Rectal smooth muscle tissue (tissue), 1 donor: ENCODE data around the gene GAD2.

Experiments
- H3K27ac ChIP-seq: one replicate; pipeline ENCODE4 v1.7.0; 2013; ENCODE audit warnings: low read depth, low read length, inconsistent platforms
- H3K27me3 ChIP-seq: one replicate; pipeline ENCODE4 v1.7.0; 2013; ENCODE audit warnings: low read length; ENCODE audit not compliant: control insufficient read depth, insufficient read depth
- H3K36me3 ChIP-seq: one replicate; pipeline ENCODE4 v1.7.0; 2013; ENCODE audit warnings: low read length; ENCODE audit not compliant: control insufficient read depth, insufficient read depth
- H3K4me1 ChIP-seq: one replicate; pipeline ENCODE4 v1.7.0; 2013; ENCODE audit warnings: low read length; ENCODE audit not compliant: control insufficient read depth, insufficient read depth
- H3K4me3 ChIP-seq: one replicate; pipeline ENCODE4 v1.7.0; 2013; ENCODE audit warnings: low read length
- H3K9ac ChIP-seq: one replicate; pipeline ENCODE4 v1.7.0; 2013; ENCODE audit warnings: low read length

Gene GAD2

DNA sequence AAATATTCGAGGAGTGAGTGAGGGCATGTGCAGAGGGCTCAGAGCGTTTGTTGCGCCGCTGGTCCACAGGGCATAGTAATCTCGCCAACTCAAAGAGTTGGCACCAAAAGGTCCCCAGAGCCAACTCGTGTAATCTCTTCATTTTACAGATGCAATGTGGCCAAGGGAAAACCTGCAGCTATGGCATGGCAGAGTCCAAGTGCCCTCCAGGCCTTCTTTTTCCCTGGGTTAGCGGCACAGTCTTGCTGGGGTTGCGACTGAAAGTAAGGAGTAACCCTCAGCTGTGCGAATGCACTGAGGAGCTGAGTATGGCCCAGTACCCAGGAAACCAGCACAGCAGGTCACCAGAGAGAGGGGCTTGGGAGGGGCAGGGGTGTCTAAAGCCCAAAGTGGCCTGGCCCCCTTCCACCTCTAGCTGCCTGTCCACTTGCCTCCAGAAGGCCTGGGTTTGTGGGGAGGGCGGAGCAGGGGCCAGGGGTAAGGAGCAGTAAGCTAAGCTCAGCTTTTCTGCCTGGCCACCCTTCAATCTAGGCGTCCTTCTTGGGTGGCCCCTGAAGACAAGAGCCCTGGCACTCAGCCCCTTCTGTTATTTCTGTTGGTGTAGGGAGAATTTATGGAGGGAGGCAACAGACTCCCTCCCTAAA is 3.3 kb upstream of the GAD2 start:
- Histone ChIP-seq H3K4me1 (no peaks in the 10 kb centered on the region), H3K36me3 (no peaks in the 10 kb centered on the region), H3K4me3 (no peak overlapping the region), H3K27me3 (peaks cover 25% of the 10 kb centered on the region), H3K9ac (no peak overlapping the region), H3K27ac (no peak overlapping the region)

DNA sequence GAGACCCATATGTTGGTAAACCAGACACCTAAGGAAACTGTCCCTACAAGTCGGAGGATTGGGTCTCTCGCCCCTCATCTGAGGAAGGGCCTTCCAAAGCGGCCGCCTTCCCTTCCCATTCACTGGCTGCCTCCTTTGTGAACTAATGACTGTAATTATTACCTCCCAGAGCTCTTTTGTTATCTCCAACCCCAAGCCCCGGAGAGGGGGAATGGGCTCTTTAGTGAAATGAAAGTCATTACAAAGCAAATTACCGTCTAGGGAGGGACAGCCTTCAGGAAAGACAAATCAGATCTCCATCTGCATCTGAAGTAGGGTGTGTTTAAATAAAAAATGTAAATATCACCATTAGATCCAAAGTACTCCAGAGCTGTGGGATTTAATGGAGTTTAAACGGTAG is 2.6 kb upstream of the GAD2 start:
- H3K9ac ChIP-seq = no peak overlapping the region
- H3K36me3 ChIP-seq = no peaks in the 10 kb centered on the region
- no peak overlapping the region for H3K27ac ChIP-seq
- H3K27me3 ChIP-seq = peaks cover 25% of the 10 kb centered on the region
- no peak overlapping the region for H3K4me3 ChIP-seq
- H3K4me1 ChIP-seq = no peaks in the 10 kb centered on the region

DNA sequence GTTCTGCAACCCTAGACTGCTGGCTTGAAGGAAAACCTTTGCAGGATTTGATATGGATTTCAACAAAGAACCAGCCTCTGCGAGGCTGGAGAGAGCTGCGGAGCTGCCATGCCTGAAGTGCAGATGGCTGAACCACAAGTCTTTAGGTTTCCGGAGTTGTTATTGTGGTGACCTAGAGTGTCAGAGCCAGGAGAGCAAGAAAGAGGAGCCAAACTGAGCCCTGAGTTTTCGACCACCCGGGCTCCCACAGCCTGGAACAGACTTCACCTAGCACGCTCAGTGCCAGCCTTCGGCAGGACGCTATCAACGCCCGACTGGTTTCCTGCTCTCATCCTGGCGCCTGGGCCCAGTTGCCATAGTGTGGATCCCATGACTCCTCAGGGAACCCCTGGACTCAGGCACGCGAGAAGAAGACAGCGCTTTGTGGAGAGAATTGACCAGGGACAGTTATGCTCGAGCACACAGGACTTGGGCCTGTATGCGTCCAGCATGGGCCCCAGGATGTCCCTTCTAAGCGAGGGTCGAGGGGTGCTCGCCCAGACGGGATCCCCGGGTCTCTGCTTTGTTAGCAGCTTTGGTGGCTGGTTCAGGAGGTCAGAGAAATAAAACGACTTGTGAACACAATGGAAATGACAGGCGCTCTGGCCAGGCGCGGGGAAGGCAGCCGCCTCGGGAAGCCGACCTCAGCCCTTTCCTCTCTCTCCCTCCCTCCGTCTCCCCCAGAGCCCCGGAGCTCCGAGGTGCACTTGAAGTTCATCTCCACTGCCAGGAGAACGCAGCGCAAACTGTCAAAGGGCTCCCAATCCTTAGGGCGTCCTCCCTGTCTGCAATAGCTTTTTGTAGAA is 1.8 kb upstream of the GAD2 start:
- peaks cover 25% of the 10 kb centered on the region for H3K27me3 ChIP-seq
- H3K4me1 ChIP-seq = no peaks in the 10 kb centered on the region
- no peak overlapping the region for H3K9ac ChIP-seq
- H3K36me3 ChIP-seq = no peaks in the 10 kb centered on the region
- no peak overlapping the region for H3K4me3 ChIP-seq
- H3K27ac ChIP-seq = no peak overlapping the region

DNA sequence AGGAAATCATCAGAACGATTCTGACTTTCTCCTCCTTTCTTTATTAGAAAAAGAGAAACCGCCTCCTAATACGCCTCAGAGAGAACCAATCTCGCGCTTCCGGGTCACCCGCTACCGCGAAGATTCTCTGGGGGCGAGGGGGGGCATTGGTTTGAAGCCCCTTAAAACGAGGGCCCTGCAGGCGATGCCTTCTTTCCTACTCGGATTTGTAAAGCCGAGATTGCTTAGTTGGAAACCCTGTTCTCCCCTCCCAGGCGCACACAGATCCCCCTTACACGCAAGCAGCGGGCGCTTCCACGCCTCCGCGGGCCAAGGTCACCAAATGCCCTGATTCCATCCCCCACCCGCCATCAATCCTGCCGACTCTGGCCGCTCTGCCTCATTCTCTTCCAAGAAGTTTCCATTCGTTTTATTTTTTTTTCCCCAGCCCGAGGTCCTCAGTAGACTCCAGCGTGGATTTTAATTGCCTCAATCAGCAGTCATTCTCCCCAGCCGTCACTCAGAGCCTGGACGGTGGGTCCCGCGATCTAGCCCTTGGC is 1.1 kb upstream of the GAD2 start:
- no peak overlapping the region for H3K27ac ChIP-seq
- H3K27me3 ChIP-seq = peaks cover 25% of the 10 kb centered on the region
- no peak overlapping the region for H3K9ac ChIP-seq
- H3K36me3 ChIP-seq = no peaks in the 10 kb centered on the region
- no peaks in the 10 kb centered on the region for H3K4me1 ChIP-seq
- no peak overlapping the region for H3K4me3 ChIP-seq

DNA sequence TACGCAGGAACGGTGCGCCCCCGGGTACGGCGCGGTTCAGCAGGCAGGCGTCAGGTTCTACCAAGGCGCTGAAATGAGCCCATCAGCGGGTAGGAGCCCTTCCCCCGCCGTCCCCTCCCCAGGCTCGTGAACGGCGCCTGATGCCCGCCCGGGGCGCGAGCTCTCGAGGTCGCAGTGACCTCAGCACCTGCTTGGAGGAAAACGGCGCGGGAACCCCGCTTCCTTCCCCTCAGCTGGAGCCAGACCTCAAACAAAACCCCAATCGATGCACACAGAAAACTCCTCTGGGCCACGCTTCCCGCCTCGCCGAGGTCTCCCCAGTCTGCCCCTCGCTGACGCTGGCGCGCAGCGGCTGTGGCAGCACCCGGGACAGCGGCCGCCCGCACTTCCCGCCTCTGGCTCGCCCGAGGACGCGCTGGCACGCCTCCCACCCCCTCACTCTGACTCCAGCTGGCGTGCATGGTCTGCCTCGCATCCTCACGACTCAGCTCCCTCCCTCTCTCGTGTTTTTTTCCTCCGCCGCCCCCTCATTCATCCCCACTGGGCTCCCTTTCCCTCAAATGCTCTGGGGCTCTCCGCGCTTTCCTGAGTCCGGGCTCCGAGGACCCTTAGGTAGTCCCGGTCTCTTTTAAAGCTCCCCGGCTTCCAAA is 514 bp upstream of the GAD2 start:
- Histone ChIP-seq H3K9ac (no peak overlapping the region), H3K4me1 (no peaks in the 10 kb centered on the region), H3K4me3 (peak overlapping the region; percentile 11), H3K36me3 (no peaks in the 10 kb centered on the region), H3K27ac (no peak overlapping the region), H3K27me3 (peaks cover 25% of the 10 kb centered on the region)

DNA sequence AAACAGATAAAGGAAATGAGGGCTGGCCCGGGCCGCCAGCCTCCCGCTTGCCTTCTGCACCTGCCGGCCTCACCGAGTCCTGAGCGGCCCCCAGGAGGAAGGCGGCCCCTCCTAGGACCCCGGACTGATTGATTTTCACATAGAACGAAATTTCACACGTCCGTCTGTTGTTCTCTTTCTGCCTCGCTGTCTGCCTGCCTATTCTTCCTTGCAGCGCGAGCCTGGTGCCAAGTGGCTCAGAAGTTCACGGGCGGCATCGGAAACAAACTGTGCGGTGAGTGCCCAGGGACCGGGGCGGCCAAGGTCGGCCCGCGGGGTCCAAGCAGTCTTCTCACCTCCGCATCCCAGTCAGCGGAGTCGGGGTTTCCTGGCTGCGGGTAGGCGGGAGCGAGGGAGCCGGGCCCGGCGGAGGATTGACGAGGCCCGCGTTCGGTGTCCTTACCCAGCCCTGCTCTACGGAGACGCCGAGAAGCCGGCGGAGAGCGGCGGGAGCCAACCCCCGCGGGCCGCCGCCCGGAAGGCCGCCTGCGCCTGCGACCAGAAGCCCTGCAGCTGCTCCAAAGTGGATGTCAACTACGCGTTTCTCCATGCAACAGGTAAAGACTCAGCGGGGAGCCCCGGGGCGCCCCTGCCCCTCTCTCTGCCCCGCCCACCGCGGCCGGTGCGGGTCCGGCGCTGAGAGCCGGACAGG is 967 bp downstream of the GAD2 start:
- Histone ChIP-seq H3K27ac (no peak overlapping the region), H3K4me1 (no peaks in the 10 kb centered on the region), H3K9ac (no peak overlapping the region), H3K4me3 (no peak overlapping the region), H3K36me3 (no peaks in the 10 kb centered on the region), H3K27me3 (peaks cover 30% of the 10 kb centered on the region)

DNA sequence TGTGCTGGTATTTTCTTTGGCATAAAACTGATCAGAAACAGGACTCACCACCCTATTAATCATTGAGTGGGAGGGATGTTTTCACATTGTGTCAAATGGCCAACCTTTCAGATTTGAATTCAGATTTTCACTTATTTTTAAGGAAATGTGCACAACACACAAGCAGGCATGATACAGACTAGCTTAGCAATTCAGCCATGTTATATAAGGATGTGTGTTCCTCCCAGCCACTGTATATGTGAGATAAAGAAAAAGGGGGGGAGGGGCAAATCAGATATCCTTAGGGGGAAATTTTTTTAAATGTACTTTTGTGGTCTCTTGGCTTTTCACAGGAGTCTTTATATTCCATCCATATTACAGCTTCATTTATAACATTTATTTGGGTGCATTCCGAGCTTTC is 3.1 kb downstream of the GAD2 start:
- Histone ChIP-seq H3K36me3 (no peaks in the 10 kb centered on the region), H3K27ac (no peak overlapping the region), H3K9ac (no peak overlapping the region), H3K27me3 (peaks cover 24% of the 10 kb centered on the region), H3K4me3 (no peak overlapping the region), H3K4me1 (no peaks in the 10 kb centered on the region)

DNA sequence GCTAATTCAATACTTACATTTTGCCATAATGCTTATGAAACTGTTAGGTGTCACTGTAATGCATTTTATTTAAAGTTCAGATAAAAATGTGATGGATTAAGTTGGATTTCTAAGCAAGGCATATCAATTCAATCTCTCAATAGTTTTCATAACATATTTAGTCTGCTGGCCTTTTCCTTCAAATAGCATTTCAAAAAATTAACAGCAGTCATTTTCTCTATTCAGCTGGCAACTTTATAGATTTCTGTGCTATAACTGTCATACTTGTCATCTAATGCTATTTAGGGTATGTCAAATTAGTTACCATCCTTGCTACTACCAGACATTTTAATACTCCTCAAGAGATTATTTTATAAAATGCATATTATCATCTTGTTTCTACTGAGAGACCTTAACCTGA is 4.3 kb downstream of the GAD2 start:
- no peaks in the 10 kb centered on the region for H3K36me3 ChIP-seq
- H3K27ac ChIP-seq = no peak overlapping the region
- H3K4me3 ChIP-seq = no peak overlapping the region
- H3K4me1 ChIP-seq = no peaks in the 10 kb centered on the region
- no peak overlapping the region for H3K9ac ChIP-seq
- peaks cover 20% of the 10 kb centered on the region for H3K27me3 ChIP-seq

DNA sequence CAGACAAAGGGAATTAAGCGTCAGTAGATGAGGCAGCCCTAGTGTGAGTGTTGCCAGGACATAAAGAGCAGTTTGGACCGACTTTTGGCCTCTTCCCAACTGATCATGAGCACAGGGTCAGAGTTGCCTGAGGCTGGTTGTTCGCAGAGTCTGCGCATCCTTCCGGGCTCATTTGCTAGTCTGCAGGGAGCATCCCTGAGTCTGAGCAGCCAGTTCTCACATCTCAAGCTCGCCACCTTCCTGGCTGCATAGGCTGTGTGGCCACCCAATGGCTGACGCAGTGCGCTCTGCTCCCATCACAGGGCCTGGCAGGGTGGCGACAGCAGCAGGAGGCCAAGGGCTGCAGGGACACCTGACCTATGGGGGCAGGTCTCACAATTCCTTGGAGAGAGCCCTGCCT is 5.0 kb downstream of the GAD2 start:
- Histone ChIP-seq H3K27ac (no peak overlapping the region), H3K4me1 (no peaks in the 10 kb centered on the region), H3K4me3 (no peak overlapping the region), H3K27me3 (peaks cover 17% of the 10 kb centered on the region), H3K36me3 (no peaks in the 10 kb centered on the region), H3K9ac (no peak overlapping the region)

DNA sequence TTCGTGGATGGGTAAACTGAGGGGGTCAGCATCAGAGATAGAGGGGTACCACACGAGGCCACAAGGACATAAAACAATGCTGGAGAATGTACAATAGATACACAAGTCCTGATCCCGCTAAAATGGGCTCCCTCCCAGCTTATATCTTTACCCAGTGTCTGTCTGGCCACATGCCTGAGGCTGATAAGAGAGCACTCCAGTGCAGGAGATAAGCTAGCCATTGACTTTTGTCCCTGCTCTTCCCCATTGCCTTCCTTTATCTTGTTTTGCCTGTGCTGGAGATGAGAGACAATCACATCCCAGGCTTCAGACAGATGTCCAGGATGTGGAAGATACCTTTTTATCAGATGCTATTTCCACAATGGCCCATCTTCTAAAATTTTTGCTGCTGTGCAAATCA is 6.0 kb downstream of the GAD2 start:
- Histone ChIP-seq H3K27me3 (peaks cover 8% of the 10 kb centered on the region), H3K27ac (no peak overlapping the region), H3K9ac (no peak overlapping the region), H3K4me1 (no peaks in the 10 kb centered on the region), H3K36me3 (no peaks in the 10 kb centered on the region), H3K4me3 (no peak overlapping the region)

DNA sequence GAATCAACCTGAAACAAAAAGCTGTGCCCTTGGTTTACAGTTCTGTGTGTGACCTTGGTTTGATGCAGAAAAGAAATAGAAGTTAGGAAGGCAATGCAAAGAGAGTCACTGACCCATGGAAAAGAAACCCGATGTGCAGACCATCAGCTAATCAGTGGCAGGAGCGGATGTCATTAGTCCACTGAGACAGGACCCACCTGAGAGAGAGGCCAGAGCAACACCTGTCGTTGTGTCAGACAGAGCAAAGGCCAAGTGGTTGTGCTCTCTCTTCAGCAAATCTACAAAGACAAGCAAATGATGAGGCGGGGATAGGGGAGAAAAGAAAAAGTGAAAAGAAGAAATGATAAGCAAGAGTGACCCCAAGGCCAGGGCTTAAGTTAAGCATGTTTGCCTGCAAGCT is 8.7 kb downstream of the GAD2 start:
- no peaks in the 10 kb centered on the region for H3K4me1 ChIP-seq
- H3K27ac ChIP-seq = no peak overlapping the region
- no peak overlapping the region for H3K9ac ChIP-seq
- H3K36me3 ChIP-seq = no peaks in the 10 kb centered on the region
- H3K27me3 ChIP-seq = peaks cover 5% of the 10 kb centered on the region
- no peak overlapping the region for H3K4me3 ChIP-seq

DNA sequence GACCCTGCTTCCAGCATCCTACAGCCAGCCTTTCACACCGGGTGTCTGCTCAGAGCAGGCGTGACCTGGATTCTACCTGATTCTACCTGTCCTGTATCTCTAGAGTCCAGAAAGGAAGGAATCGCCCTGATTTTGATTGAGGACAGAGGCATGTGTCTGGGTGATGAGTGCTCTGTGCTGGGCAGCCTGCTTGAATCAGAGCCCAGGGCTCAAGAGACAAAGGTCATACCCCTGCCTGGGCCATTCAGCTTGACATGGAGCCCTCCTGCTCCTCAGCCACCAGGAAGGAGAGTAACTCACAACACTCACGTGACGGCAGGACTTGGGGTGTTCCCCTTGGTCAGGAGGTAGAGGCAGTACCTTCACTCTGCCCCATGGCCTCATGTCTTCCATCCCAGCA is 11.2 kb downstream of the GAD2 start:
- Histone ChIP-seq H3K27ac (no peak overlapping the region), H3K4me1 (no peaks in the 10 kb centered on the region), H3K36me3 (no peaks in the 10 kb centered on the region), H3K9ac (no peak overlapping the region), H3K4me3 (no peak overlapping the region), H3K27me3 (no peaks in the 10 kb centered on the region)
